ENCODE data around the gene COX8A. TPM values are rescaled to one million over a fixed set of nuclear protein-coding genes. Genes with fewer than 3 reads are reported as not detected.

COX8A gene
- total RNA-seq, 1 experiment from 2014 or later, result 461 TPM

DNA sequence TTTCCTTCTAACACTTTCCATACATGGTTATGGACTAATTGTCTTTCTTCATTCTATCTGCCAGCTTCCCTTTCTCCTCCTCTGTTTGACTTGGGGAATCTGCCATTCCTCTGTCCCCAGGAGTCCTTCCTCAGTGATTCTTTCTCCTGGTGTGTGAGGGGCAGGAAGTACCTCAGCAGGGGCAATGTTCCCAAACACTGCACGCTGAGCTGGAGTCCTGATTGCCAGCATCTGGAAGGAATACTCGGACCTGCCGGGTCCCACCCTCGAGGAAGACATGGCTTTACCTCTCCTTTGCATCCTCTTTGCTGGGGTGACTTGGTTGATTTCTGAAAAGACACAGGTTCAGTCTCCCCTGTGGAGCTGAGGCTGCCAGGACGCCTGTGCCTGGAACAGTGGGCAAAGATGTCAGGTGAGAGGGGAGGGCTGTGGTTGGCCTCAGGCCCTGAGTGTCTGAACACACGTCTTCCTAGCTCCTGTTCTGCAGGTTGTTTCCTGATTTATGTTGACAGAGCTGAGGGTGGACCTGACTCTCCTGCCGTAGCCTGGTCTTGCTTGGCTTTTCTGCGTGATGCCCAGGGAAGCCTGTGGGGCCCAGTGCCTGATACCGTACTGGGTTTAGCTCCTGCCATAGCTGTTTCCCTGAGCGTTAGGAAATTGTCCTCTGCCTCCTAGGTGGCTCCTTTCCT is 4.3 kb downstream of the COX8A start:
- Mint-ChIP-seq H3K27ac (ENCODE audit: low read depth, unreplicated experiment) (peak overlapping the region; percentile 39), H3K4me1 (ENCODE audit: insufficient read depth, unreplicated experiment) (peaks cover 6% of the 10 kb centered on the region), H3K9me3 (ENCODE audit: unreplicated experiment) (no peaks in the 10 kb centered on the region), H3K27me3 (ENCODE audit: insufficient read depth, unreplicated experiment) (no peaks in the 10 kb centered on the region), H3K36me3 (ENCODE audit: insufficient read depth, unreplicated experiment) (peaks cover 35% of the 10 kb centered on the region), H3K4me3 (ENCODE audit: unreplicated experiment) (no peak overlapping the region)
- DNase-seq (ENCODE audit: unreplicated experiment), result no peak
- TF ChIP-seq, protein P1, sequence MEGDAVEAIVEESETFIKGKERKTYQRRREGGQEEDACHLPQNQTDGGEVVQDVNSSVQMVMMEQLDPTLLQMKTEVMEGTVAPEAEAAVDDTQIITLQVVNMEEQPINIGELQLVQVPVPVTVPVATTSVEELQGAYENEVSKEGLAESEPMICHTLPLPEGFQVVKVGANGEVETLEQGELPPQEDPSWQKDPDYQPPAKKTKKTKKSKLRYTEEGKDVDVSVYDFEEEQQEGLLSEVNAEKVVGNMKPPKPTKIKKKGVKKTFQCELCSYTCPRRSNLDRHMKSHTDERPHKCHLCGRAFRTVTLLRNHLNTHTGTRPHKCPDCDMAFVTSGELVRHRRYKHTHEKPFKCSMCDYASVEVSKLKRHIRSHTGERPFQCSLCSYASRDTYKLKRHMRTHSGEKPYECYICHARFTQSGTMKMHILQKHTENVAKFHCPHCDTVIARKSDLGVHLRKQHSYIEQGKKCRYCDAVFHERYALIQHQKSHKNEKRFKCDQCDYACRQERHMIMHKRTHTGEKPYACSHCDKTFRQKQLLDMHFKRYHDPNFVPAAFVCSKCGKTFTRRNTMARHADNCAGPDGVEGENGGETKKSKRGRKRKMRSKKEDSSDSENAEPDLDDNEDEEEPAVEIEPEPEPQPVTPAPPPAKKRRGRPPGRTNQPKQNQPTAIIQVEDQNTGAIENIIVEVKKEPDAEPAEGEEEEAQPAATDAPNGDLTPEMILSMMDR (IDR thresholded peaks at IDR 0.05; ENCODE audit: unreplicated experiment), result no peak
- intact Hi-C loops (cut with micrococcal nuclease), result no loop called here
- ChIA-PET CTCF (interaction anchor here (0.6 to 1.3 kb wide), 5 partner anchors 33 to 172 kb away, joined by 3 to 6 read pairs (median 4); no protein-coding TSS in a partner anchor), POLR2A (interaction anchor here (0.9 kb wide), 1 partner anchor 142 kb away, joined by 4 read pairs; no protein-coding TSS in a partner anchor)
- BruUV-seq (replicated peaks), result no TSS peak

DNA sequence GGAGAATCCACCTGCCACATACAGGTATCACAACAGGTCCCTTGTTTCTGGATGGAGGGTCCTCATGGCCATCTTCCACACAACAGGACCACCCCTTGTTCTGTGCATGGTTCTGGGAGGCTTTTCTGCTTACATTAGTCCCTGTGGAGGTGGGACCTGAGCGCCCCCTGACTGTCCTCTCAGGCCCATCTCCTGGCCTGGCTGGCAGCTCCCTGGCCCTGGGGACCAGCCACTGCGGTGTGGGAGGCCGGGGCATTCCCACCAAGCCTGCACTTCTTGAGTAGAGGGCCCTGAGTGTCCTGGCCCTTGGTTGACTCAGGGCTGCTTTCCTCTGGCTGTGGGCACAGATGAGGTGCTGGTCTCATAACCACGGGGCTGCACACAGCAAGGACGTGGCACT is 5.0 kb downstream of the COX8A start:
- intact Hi-C loops (cut with micrococcal nuclease), result no loop called here
- CTCF ChIA-PET, result interaction anchor here (0.6 to 0.7 kb wide), 2 partner anchors 37 to 171 kb away, joined by 3 to 5 read pairs; no protein-coding TSS in a partner anchor

DNA sequence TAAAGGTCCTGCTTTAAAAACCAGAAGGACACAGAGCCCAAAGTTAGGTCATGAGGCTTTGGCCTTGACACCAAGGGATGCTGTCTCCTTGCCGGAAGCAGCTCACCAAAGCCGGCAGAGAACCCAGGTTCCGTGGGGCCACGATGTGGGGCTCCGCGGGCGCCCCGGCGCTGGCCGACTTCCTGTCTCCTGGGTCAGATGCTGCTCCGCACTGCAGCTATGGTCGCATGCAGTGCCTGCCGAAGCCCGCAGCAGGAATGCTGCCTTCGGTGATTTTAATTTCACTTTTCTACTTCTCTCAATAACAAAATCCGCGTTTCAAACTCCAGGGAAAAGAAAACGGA is 11.4 kb downstream of the COX8A start:
- peaks cover 10% of the 10 kb centered on the region for H3K4me1 Mint-ChIP-seq (ENCODE audit: insufficient read depth, unreplicated experiment)
- H3K9me3 Mint-ChIP-seq (ENCODE audit: unreplicated experiment), result no peaks in the 10 kb centered on the region
- TSS peak; percentile 86 for BruUV-seq (replicated peaks)
- POLR2A ChIA-PET, result interaction anchor here (0.6 to 1.5 kb wide), 10 partner anchors 10 to 196 kb away, joined by 3 to 36 read pairs (median 3); partner anchors contain the start of gene COX8A
- H3K4me3 Mint-ChIP-seq (ENCODE audit: unreplicated experiment), result peak overlapping the region; percentile 87
- no peak for DNase-seq (ENCODE audit: unreplicated experiment)
- TF ChIP-seq, protein P1 (IDR thresholded peaks at IDR 0.05; ENCODE audit: unreplicated experiment), result no peak
- peaks cover 36% of the 10 kb centered on the region for H3K36me3 Mint-ChIP-seq (ENCODE audit: insufficient read depth, unreplicated experiment)
- peak overlapping the region; percentile 96 for H3K27ac Mint-ChIP-seq (ENCODE audit: low read depth, unreplicated experiment)
- CTCF ChIA-PET, result interaction anchor here (0.8 to 1.2 kb wide), 4 partner anchors 9 to 162 kb away, joined by 3 read pairs; no protein-coding TSS in a partner anchor
- intact Hi-C loops (cut with micrococcal nuclease), result loop anchor here (1.0 to 5.0 kb wide), 2 partner anchors 9 to 162 kb away; no protein-coding TSS in a partner anchor
- no peaks in the 10 kb centered on the region for H3K27me3 Mint-ChIP-seq (ENCODE audit: insufficient read depth, unreplicated experiment)

More for the DNA sequence above, 5.0 kb downstream of the COX8A start:
- Mint-ChIP-seq H3K9me3 (ENCODE audit: unreplicated experiment) (no peaks in the 10 kb centered on the region), H3K27me3 (ENCODE audit: insufficient read depth, unreplicated experiment) (no peaks in the 10 kb centered on the region), H3K36me3 (ENCODE audit: insufficient read depth, unreplicated experiment) (peaks cover 35% of the 10 kb centered on the region), H3K4me3 (ENCODE audit: unreplicated experiment) (no peak overlapping the region), H3K4me1 (ENCODE audit: insufficient read depth, unreplicated experiment) (peaks cover 6% of the 10 kb centered on the region), H3K27ac (ENCODE audit: low read depth, unreplicated experiment) (peak overlapping the region; percentile 39)
- TF ChIP-seq, protein P1 (IDR thresholded peaks at IDR 0.05; ENCODE audit: unreplicated experiment), result no peak
- no peak for DNase-seq (ENCODE audit: unreplicated experiment)
- BruUV-seq (replicated peaks), result no TSS peak
- POLR2A ChIA-PET, result interaction anchor here (0.9 kb wide), 1 partner anchor 142 kb away, joined by 4 read pairs; no protein-coding TSS in a partner anchor

DNA sequence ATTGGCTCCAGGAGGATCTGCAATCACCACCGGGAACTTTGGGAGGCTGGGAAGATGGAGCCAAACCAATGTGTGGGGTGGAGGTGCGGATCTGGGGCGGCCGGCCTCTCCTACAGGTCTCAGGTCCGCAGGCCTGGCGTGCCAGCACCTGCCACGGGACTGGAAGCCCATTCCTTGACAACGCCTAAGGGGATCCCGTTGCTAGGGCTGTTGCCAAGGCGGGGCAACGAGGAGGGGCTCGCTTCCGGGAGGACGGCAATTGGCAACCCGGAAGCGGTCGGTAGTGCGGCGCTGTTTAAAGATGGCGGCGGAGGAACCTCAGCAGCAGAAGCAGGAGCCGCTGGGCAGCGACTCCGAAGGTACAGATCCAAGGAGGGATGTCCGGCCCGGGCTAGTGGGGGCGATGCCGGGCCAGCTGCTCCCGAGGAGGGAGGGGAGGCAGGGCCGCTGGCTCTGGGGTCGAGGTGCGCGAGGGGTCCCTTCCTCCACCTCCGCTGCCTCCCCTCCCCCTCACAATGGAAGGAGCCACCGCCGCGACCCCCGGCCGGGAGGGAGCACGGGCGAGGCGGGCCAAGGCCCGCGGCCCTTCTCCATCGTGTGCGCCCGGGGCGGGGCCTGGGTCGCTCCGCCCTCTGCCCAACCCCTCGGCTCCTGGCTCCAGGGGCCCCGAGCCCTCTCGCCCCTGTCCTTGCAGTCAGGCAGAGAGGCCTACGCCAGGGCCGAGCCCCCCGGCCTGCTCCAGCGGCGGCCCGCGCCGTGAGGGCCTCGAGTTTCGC is 11.9 kb downstream of the COX8A start, which contains the start of gene OTUB1:
Gene OTUB1, plus strand, starts transcription at position 283 of the 776 bp plus-strand sequence. Its CDS starts 19 bp downstream, at position 302.
- Mint-ChIP-seq H3K9me3 (ENCODE audit: unreplicated experiment) (no peaks in the 10 kb centered on the region), H3K36me3 (ENCODE audit: insufficient read depth, unreplicated experiment) (peaks cover 39% of the 10 kb centered on the region), H3K4me3 (ENCODE audit: unreplicated experiment) (peak within 1 kb of the TSS; percentile 87), H3K27ac (ENCODE audit: low read depth, unreplicated experiment) (peak within 1 kb of the TSS; percentile 96), H3K27me3 (ENCODE audit: insufficient read depth, unreplicated experiment) (no peaks in the 10 kb centered on the region), H3K4me1 (ENCODE audit: insufficient read depth, unreplicated experiment) (peaks cover 10% of the 10 kb centered on the region)
- intact Hi-C loops (cut with micrococcal nuclease), result loop anchor here (1.0 to 5.0 kb wide), 2 partner anchors 10 to 161 kb away; no protein-coding TSS in a partner anchor
- BruUV-seq (replicated peaks), result no TSS peak
- peak; percentile 98 for DNase-seq (ENCODE audit: unreplicated experiment)
- TF ChIP-seq, protein P1 (IDR thresholded peaks at IDR 0.05; ENCODE audit: unreplicated experiment), result no peak
- CTCF ChIA-PET, result interaction anchor here (0.8 to 1.2 kb wide), 4 partner anchors 10 to 161 kb away, joined by 3 read pairs; no protein-coding TSS in a partner anchor
- POLR2A ChIA-PET, result interaction anchor here (0.7 to 1.7 kb wide), 10 partner anchors 9 to 195 kb away, joined by 3 to 36 read pairs (median 4); partner anchors contain the start of gene COX8A
